Neural cell (in vitro differentiated cells): Measurements from ENCODE around the gene PCP4L1.

Experiments used
- EP300 ChIP-seq: fragments of 450-650 bp; conservative IDR thresholded peaks from 2 replicates; pipeline ENCODE4 v1.6.1; 2014; ENCODE audit warnings: antibody characterized with exemption, mild to moderate bottlenecking, moderate library complexity; ENCODE audit not compliant: poor library complexity, severe bottlenecking
- EZH2 ChIP-seq: fragments of 200-600, 300-800 bp; shearing (Covaris generic), sonication (generic); IDR thresholded peaks from 2 replicates; pipeline ENCODE4 v1.6.1; 2014; ENCODE audit warnings: antibody characterized with exemption, low read length, borderline replicate concordance, mild to moderate bottlenecking; ENCODE audit not compliant: insufficient read depth, poor library complexity, severe bottlenecking
- POLR2AphosphoS5 ChIP-seq: IDR thresholded peaks from 2 replicates; pipeline ENCODE4 v1.6.1; 2012
- REST ChIP-seq: IDR thresholded peaks from 2 replicates; pipeline ENCODE4 v1.6.1; 2012; ENCODE audit warnings: borderline replicate concordance
- SMC3 ChIP-seq: fragments of 450-650 bp; conservative IDR thresholded peaks from 2 replicates; pipeline ENCODE4 v1.6.1; 2014; ENCODE audit warnings: antibody characterized with exemption, mild to moderate bottlenecking, moderate library complexity; ENCODE audit not compliant: poor library complexity
- TAF1 ChIP-seq: IDR thresholded peaks from 2 replicates; pipeline ENCODE4 v1.6.1; 2012; ENCODE audit warnings: low read depth
- TF ChIP-seq, protein P1 (sequence below): fragments of 450-650 bp; IDR thresholded peaks from 2 replicates; pipeline ENCODE4 v1.5.1; 2014; ENCODE audit warnings: antibody characterized with exemption, mild to moderate bottlenecking, moderate library complexity; ENCODE audit not compliant: poor library complexity, severe bottlenecking

GRCh38 chr1:161273402-161273801 lies 14.9 kb downstream of the PCP4L1 start:
- TF ChIP-seq, protein P1, sequence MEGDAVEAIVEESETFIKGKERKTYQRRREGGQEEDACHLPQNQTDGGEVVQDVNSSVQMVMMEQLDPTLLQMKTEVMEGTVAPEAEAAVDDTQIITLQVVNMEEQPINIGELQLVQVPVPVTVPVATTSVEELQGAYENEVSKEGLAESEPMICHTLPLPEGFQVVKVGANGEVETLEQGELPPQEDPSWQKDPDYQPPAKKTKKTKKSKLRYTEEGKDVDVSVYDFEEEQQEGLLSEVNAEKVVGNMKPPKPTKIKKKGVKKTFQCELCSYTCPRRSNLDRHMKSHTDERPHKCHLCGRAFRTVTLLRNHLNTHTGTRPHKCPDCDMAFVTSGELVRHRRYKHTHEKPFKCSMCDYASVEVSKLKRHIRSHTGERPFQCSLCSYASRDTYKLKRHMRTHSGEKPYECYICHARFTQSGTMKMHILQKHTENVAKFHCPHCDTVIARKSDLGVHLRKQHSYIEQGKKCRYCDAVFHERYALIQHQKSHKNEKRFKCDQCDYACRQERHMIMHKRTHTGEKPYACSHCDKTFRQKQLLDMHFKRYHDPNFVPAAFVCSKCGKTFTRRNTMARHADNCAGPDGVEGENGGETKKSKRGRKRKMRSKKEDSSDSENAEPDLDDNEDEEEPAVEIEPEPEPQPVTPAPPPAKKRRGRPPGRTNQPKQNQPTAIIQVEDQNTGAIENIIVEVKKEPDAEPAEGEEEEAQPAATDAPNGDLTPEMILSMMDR = no peak
- TF ChIP-seq TAF1 (no peak), REST (no peak), SMC3 (no peak), EP300 (no peak), POLR2AphosphoS5 (no peak), EZH2 (no peak)
